HCT116 (cell line): ENCODE results near the gene NFIA. TPM values are rescaled to one million over a fixed set of nuclear protein-coding genes. Genes with fewer than 3 reads are reported as not detected.

Experiments
- ATAC-seq: fragments of 200-7000 bp; cut with Tn5 transposase; 2 replicates; pipeline ENCODE4 v1.9.1; 2020; ENCODE audit warnings: mild to moderate bottlenecking, moderate library complexity
- BruUV-seq: library from RNA; stranded (reverse); fragments of 400-500 nt; replicated peaks from 2 replicates; lab custom pipeline; 2021; lab: Mats Ljungman, UMichigan
- CTCF ChIA-PET: fragments of 300-600 bp; sonication (Branson Sonifier 250); formaldehyde crosslinking; loops from one replicate; lab custom pipeline; 2021; ENCODE audit warnings: antibody characterized with exemption; lab: Charles Lee
- POLR2A ChIA-PET: fragments of 300-600, 350-600 bp; sonication (Branson Sonifier 250); formaldehyde crosslinking; loops from one replicate; lab custom pipeline; 2021; ENCODE audit warnings: antibody characterized with exemption; lab: Charles Lee
- RAD21 ChIA-PET, 2 experiments: fragments of 300-600 bp; sonication (Branson Sonifier 250); formaldehyde crosslinking; loops; one replicate each; lab custom pipeline; 2023; ENCODE audit warnings: low total read pairs in 2 of 2; ENCODE audit not compliant: uncharacterized antibody in 2 of 2, unreplicated experiment in 2 of 2, low non-redundant PET in 1 of 2; lab: Charles Lee
- DNase-seq: peaks from one replicate; pipeline ENCODE4 v3.0.0-alpha.2; 2010; ENCODE audit warnings: low read depth, low spot score
- H2AFZ ChIP-seq: fragments of 200-600 bp; shearing (Covaris generic), sonication (generic); 2 replicates; pipeline ENCODE4 v1.6.1; 2017; ENCODE audit warnings: low read depth, mixed run types, mixed read lengths, antibody characterized with exemption, low read length; ENCODE audit not compliant: poor library complexity, severe bottlenecking
- H3K27ac ChIP-seq: 2 replicates; pipeline ENCODE4 v1.5.1; 2012; ENCODE audit warnings: low read depth, low read length
- H3K27me3 ChIP-seq: fragments of 200-600 bp; sonication (generic); 2 replicates; pipeline ENCODE4 v1.6.1; 2016; ENCODE audit warnings: mixed run types, low read length, mixed read lengths; ENCODE audit not compliant: insufficient read depth
- H3K36me3 ChIP-seq, 2 experiments: fragments of 200-500 bp in 1 of 2; fragments of 200-600 bp in 1 of 2; sonication (Bioruptor generic) in 1 of 2; sonication (generic) in 1 of 2; 2 replicates each; pipeline versions ENCODE4 v1.5.1 to v1.6.1; 2014 to 2016; ENCODE audit warnings: low read length in 2 of 2, inconsistent platforms in 1 of 2, mixed read lengths in 1 of 2, mixed run types in 1 of 2; ENCODE audit not compliant: insufficient read depth in 2 of 2, control insufficient read depth in 1 of 2
- H3K4me1 ChIP-seq, 2 experiments: fragments of 200-600 bp in 1 of 2; sonication (generic) in 1 of 2; 2 replicates each; pipeline versions ENCODE4 v1.5.1 to v1.6.1; 2012 to 2017; ENCODE audit warnings: low read length in 2 of 2, inconsistent platforms in 1 of 2, mild to moderate bottlenecking in 1 of 2, mixed read lengths in 1 of 2, mixed run types in 1 of 2, moderate library complexity in 1 of 2; ENCODE audit not compliant: insufficient read depth in 2 of 2, control insufficient read depth in 1 of 2
- H3K4me2 ChIP-seq: fragments of 200-600 bp; sonication (generic); 2 replicates; pipeline ENCODE4 v1.6.1; 2017; ENCODE audit warnings: mixed run types, low read length, mixed read lengths
- H3K4me3 ChIP-seq, 2 experiments: fragments of 200-600 bp in 1 of 2; sonication (generic) in 1 of 2; replicated peaks in 1 of 2; 2 replicates each; pipeline ENCODE4 v1.5.1; 2011 to 2016; ENCODE audit warnings: low read length in 2 of 2, control low read depth in 1 of 2, low read depth in 1 of 2, mild to moderate bottlenecking in 1 of 2, mixed read lengths in 1 of 2, mixed run types in 1 of 2
- H3K79me2 ChIP-seq: fragments of 200-600 bp; sonication (generic); 2 replicates; pipeline ENCODE4 v1.6.1; 2017; ENCODE audit warnings: mild to moderate bottlenecking, mixed run types, low read length, moderate library complexity, mixed read lengths; ENCODE audit not compliant: insufficient read depth
- H3K9ac ChIP-seq: fragments of 200-600 bp; sonication (generic); 2 replicates; pipeline ENCODE4 v1.6.1; 2016; ENCODE audit warnings: low read length, mixed read lengths
- H3K9me2 ChIP-seq: fragments of 200-600 bp; sonication (generic), shearing (Covaris generic); 2 replicates; pipeline ENCODE4 v1.6.1; 2017; ENCODE audit warnings: mixed run types, mild to moderate bottlenecking, moderate library complexity; ENCODE audit not compliant: insufficient read depth
- H3K9me3 ChIP-seq, 2 experiments: fragments of 200-500 bp in 1 of 2; fragments of 200-600 bp in 1 of 2; sonication (Bioruptor generic) in 1 of 2; sonication (generic) in 1 of 2; 2 replicates each; pipeline ENCODE4 v1.6.1; 2014 to 2017; ENCODE audit warnings: low read length in 2 of 2, mixed read lengths in 2 of 2, inconsistent platforms in 1 of 2, low read depth in 1 of 2, mild to moderate bottlenecking in 1 of 2, mixed run types in 1 of 2, moderate library complexity in 1 of 2; ENCODE audit not compliant: control insufficient read depth in 1 of 2, insufficient read depth in 1 of 2
- H4K20me1 ChIP-seq: fragments of 200-600 bp; sonication (generic), shearing (Covaris generic); 2 replicates; pipeline ENCODE4 v1.6.1; 2017; ENCODE audit warnings: mixed run types, mild to moderate bottlenecking, moderate library complexity; ENCODE audit not compliant: insufficient read depth
- CBX3 ChIP-seq: IDR thresholded peaks from 2 replicates; pipeline ENCODE4 v1.6.1; 2012; ENCODE audit warnings: low read depth
- EZH2 ChIP-seq: fragments of 200-600 bp; sonication (generic); IDR thresholded peaks from 2 replicates; pipeline ENCODE4 v1.6.1; 2017; ENCODE audit warnings: antibody characterized with exemption, mixed run types
- JUND ChIP-seq: IDR thresholded peaks from 2 replicates; pipeline ENCODE4 v1.6.1; 2012
- POLR2A ChIP-seq: IDR thresholded peaks from 2 replicates; pipeline ENCODE4 v1.7.0; 2011; ENCODE audit warnings: borderline replicate concordance; ENCODE audit not compliant: insufficient read depth, insufficient read length; ENCODE audit errors: extremely low read depth
- POLR2AphosphoS5 ChIP-seq: IDR thresholded peaks from 2 replicates; pipeline ENCODE4 v1.6.1; 2011; ENCODE audit warnings: mild to moderate bottlenecking, low read depth, low read length, moderate library complexity
- REST ChIP-seq: IDR thresholded peaks from 2 replicates; pipeline ENCODE4 v1.6.1; 2012; ENCODE audit warnings: low read depth
- SIN3A ChIP-seq: IDR thresholded peaks from 2 replicates; pipeline ENCODE4 v1.6.1; 2012; ENCODE audit warnings: low read depth
- SP1 ChIP-seq: IDR thresholded peaks from 2 replicates; pipeline ENCODE4 v1.6.1; 2012; ENCODE audit warnings: low read depth
- SRF ChIP-seq: IDR thresholded peaks from 2 replicates; pipeline ENCODE4 v1.6.1; 2012; ENCODE audit warnings: low read depth
- TCF7L2 ChIP-seq: IDR thresholded peaks from 2 replicates; pipeline ENCODE4 v1.7.0; 2011; ENCODE audit warnings: borderline replicate concordance, inconsistent platforms; ENCODE audit not compliant: insufficient read depth, insufficient read length; ENCODE audit errors: extremely low read depth
- intact Hi-C: fragments of 100-400 bp; cut with micrococcal nuclease; formaldehyde crosslinking; loops from 2 replicates; pipeline ENCODE4 v1.10.0; 2022
- total RNA-seq: library from RNA; stranded (reverse); gene quantifications from one replicate; pipeline ENCODE4 v1.2.1, GENCODE V29; 2021; ENCODE audit not compliant: unreplicated experiment
- TF ChIP-seq, protein P1 (sequence below), 3 experiments: fragments of 200-600 bp in 1 of 3; sonication (generic) in 1 of 3; IDR thresholded peaks in 2 of 3; conservative IDR thresholded peaks in 1 of 3; 2 replicates each; pipeline ENCODE4 v1.5.1; 2012 to 2017; ENCODE audit warnings: low read depth in 2 of 3, low read length in 2 of 3, antibody characterized with exemption in 1 of 3, borderline replicate concordance in 1 of 3, control low read depth in 1 of 3, mild to moderate bottlenecking in 1 of 3, mixed read lengths in 1 of 3, mixed run types in 1 of 3, moderate library complexity in 1 of 3; ENCODE audit not compliant: insufficient read depth in 1 of 3

Gene NFIA
- total RNA-seq, 1 experiment from 2014 or later = 17.2 TPM

GRCh38 chr1:61171346-61171745 lies 89.0 kb downstream of the NFIA start:
- RAD21 ChIA-PET = no interaction called here
- DNase-seq (no peak), ATAC-seq (no peak)
- Histone ChIP-seq H3K36me3 (no peaks in the 10 kb centered on the region), H3K9me2 (no peaks in the 10 kb centered on the region), H2AFZ (no peak overlapping the region), H3K27ac (no peak overlapping the region), H3K4me2 (no peak overlapping the region), H3K4me3 (no peak overlapping the region), H3K27me3 (no peaks in the 10 kb centered on the region), H4K20me1 (no peaks in the 10 kb centered on the region), H3K4me1 (peaks cover 0 to 16% of the 10 kb centered on the region in 2 experiments; a peak in 1 of 4 replicates), H3K9ac (no peak overlapping the region), H3K9me3 (no peaks in the 10 kb centered on the region), H3K79me2 (no peaks in the 10 kb centered on the region)
- BruUV-seq = no TSS peak
- intact Hi-C loops = no loop called here
- CTCF ChIA-PET = no interaction called here
- TF ChIP-seq SIN3A (no peak), REST (no peak), CBX3 (no peak), SRF (no peak), TCF7L2 (no peak), SP1 (no peak), POLR2A (no peak), POLR2AphosphoS5 (no peak), JUND (no peak), EZH2 (no peak)
- TF ChIP-seq, protein P1, sequence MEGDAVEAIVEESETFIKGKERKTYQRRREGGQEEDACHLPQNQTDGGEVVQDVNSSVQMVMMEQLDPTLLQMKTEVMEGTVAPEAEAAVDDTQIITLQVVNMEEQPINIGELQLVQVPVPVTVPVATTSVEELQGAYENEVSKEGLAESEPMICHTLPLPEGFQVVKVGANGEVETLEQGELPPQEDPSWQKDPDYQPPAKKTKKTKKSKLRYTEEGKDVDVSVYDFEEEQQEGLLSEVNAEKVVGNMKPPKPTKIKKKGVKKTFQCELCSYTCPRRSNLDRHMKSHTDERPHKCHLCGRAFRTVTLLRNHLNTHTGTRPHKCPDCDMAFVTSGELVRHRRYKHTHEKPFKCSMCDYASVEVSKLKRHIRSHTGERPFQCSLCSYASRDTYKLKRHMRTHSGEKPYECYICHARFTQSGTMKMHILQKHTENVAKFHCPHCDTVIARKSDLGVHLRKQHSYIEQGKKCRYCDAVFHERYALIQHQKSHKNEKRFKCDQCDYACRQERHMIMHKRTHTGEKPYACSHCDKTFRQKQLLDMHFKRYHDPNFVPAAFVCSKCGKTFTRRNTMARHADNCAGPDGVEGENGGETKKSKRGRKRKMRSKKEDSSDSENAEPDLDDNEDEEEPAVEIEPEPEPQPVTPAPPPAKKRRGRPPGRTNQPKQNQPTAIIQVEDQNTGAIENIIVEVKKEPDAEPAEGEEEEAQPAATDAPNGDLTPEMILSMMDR (IDR thresholded peaks at IDR 0.05 in 2 of 3, conservative IDR thresholded peaks at IDR 0.05 in 1 of 3; ENCODE audit: borderline replicate concordance in 1 of 3, insufficient read depth in 1 of 3, low read depth in 2 of 3, low read length in 2 of 3) = no peak
- POLR2A ChIA-PET = no interaction called here
